Endothelial cell (in vitro differentiated cells): ENCODE measurements around the gene TAS2R7. TPM values are rescaled to one million over a fixed set of nuclear protein-coding genes. Genes with fewer than 3 reads are reported as not detected.

Source experiments
- DNase-seq: peaks from one replicate; pipeline ENCODE4 v3.0.0; 2021; ENCODE audit warnings: low spot score
- H3K27ac Mint-ChIP-seq: one replicate; pipeline ENCODE4 v1.8.0; 2021; ENCODE audit warnings: mixed read lengths, inconsistent platforms; ENCODE audit not compliant: unreplicated experiment
- H3K27me3 Mint-ChIP-seq: one replicate; pipeline ENCODE4 v1.8.0; 2021; ENCODE audit warnings: mild to moderate bottlenecking, moderate library complexity, mixed read lengths, inconsistent platforms; ENCODE audit not compliant: unreplicated experiment
- H3K36me3 Mint-ChIP-seq: one replicate; pipeline ENCODE4 v1.8.0; 2021; ENCODE audit warnings: mild to moderate bottlenecking, low read depth, mixed read lengths, inconsistent platforms; ENCODE audit not compliant: unreplicated experiment
- H3K4me1 Mint-ChIP-seq: one replicate; pipeline ENCODE4 v1.8.0; 2021; ENCODE audit warnings: mild to moderate bottlenecking, mixed read lengths, inconsistent platforms; ENCODE audit not compliant: unreplicated experiment
- H3K4me3 Mint-ChIP-seq: one replicate; pipeline ENCODE4 v1.8.0; 2021; ENCODE audit warnings: mild to moderate bottlenecking, mixed read lengths, inconsistent platforms; ENCODE audit not compliant: unreplicated experiment
- H3K9me3 Mint-ChIP-seq: one replicate; pipeline ENCODE4 v1.8.0; 2021; ENCODE audit warnings: mixed read lengths, inconsistent platforms; ENCODE audit not compliant: unreplicated experiment
- CTCF ChIP-seq: fragments of 200-600 bp; sonication (generic); IDR thresholded peaks from one replicate; pipeline ENCODE4 v1.5.0; 2021; ENCODE audit warnings: antibody characterized with exemption; ENCODE audit not compliant: unreplicated experiment
- long read RNA-seq: library from polyadenylated mRNA; unstranded; transcript quantifications from one replicate; pipeline ENCODE4 v2.0.0, GENCODE V29; 2020; ENCODE audit not compliant: unreplicated experiment
- total RNA-seq: library from RNA; stranded (reverse); fragmentation: NEBNext Ultra II Directional; extraction: Animal tissue kit (Norgen Biotek cat#: 25700); gene quantifications from one replicate; pipeline ENCODE4 v1.2.1, GENCODE V29; 2021; ENCODE audit not compliant: unreplicated experiment

The TAS2R7 gene
- total RNA-seq: not detected
- long read RNA-seq: 0 reads

- no peak for DNase-seq
- H3K36me3 Mint-ChIP-seq: no peaks in the 10 kb centered on the region
- no peak within 1 kb of the TSS for H3K27ac Mint-ChIP-seq
- no peaks in the 10 kb centered on the region for H3K4me1 Mint-ChIP-seq
- no peaks in the 10 kb centered on the region for H3K27me3 Mint-ChIP-seq
- no peak within 1 kb of the TSS for H3K4me3 Mint-ChIP-seq
- no peaks in the 10 kb centered on the region for H3K9me3 Mint-ChIP-seq
- TF ChIP-seq CTCF: no peak
Observed at GRCh38 chr12:10802587-10802986, at the start of gene TAS2R7. Gene TAS2R7, minus strand, starts transcription at chr12:10802627. Its CDS starts 57 bp downstream, at chr12:10802570.

DNA sequence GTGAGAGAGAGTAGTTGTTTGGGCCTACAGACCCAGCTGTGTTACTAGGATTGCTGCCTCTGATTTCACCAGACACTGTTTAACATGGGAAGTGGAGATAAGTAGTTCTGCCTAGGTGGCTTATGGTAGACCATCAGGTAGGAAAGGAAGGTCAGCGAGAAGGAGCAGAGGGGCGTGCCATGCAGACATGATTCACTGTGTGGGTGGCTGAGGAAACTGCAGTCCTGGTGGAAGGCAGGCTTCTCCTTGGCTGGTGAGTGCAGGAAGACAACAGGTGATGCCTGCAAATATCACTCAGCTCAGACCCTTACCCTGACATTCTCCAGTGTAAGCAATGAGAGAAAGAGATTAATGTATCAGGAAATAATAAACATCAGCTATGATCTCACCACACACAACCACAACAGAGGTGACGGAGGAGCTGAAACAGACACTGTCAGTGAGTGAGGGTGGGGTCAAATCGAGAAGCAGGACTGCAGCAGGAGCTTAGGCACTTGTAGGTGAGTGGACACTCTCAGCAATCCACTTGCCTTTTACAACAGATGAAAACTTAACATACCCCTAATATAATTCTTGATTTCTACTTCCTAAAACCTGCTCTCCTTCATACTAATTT lies 48.9 kb upstream of the TAS2R7 start:
- H3K27me3 Mint-ChIP-seq: peaks cover 7% of the 10 kb centered on the region
- H3K4me3 Mint-ChIP-seq: no peak overlapping the region
- DNase-seq: no peak
- TF ChIP-seq CTCF: no peak
- peaks cover 2% of the 10 kb centered on the region for H3K4me1 Mint-ChIP-seq
- H3K36me3 Mint-ChIP-seq: peaks cover 17% of the 10 kb centered on the region
- no peaks in the 10 kb centered on the region for H3K9me3 Mint-ChIP-seq
- H3K27ac Mint-ChIP-seq: no peak overlapping the region

DNA sequence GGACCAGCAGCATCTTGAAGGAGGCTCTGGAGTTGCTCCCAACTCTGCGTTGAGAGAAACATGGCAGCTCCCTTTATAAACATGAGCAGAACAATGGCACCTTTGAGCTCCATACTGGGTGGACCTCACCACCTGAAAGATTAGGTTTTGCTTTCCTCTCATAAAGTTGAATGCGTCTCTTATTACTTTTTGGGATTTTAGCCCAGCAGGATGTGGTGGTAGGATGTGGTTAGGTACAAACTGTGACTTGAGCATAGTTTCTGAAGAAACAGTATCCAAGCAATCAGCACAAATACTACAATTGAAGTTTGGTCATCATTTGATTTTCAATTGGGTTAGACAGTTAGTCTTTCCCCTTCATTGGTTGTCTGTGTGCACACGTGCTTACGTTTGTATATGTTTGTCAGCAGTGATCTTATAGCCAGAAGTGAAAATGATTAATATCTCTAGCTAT lies 47.0 kb upstream of the TAS2R7 start, which contains the start of gene PRR4:
Gene PRR4, minus strand, starts transcription at position 51 of the 454 bp plus-strand sequence. Its CDS starts 38 bp downstream, at position 13.
- no peak within 1 kb of the TSS for H3K27ac Mint-ChIP-seq
- no peaks in the 10 kb centered on the region for H3K9me3 Mint-ChIP-seq
- H3K4me1 Mint-ChIP-seq: no peaks in the 10 kb centered on the region
- H3K36me3 Mint-ChIP-seq: peaks cover 6% of the 10 kb centered on the region
- no peak within 1 kb of the TSS for H3K4me3 Mint-ChIP-seq
- no peak for TF ChIP-seq CTCF
- peaks cover 5% of the 10 kb centered on the region for H3K27me3 Mint-ChIP-seq
- DNase-seq: no peak

DNA sequence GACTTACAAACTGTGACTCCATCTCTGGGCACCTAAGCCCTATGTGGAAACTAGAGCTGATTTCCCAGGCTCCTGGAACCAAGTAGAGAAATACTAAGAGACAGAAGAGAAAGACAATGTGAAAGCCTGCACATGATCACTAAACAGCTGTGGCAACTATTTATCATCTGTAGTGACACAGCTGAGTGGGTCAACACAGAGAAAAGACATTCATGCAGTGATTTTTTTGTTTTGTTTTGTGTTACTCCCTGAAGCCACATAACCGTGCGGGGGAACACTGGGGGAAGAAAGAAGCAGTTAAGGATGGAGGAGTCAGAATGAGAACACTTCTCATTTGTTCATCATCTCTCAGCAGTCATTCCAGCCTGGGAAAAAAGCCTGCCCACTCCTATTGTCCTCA lies 45.3 kb upstream of the TAS2R7 start:
- Mint-ChIP-seq H3K4me1 (no peaks in the 10 kb centered on the region), H3K27me3 (no peaks in the 10 kb centered on the region), H3K27ac (no peak overlapping the region), H3K9me3 (no peaks in the 10 kb centered on the region), H3K36me3 (peaks cover 5% of the 10 kb centered on the region), H3K4me3 (no peak overlapping the region)
- TF ChIP-seq CTCF: no peak
- no peak for DNase-seq

GRCh38 chr12:10842862-10843261 lies 40.4 kb upstream of the TAS2R7 start:
- DNase-seq: no peak
- H3K36me3 Mint-ChIP-seq: peaks cover 5% of the 10 kb centered on the region
- H3K27me3 Mint-ChIP-seq: no peaks in the 10 kb centered on the region
- no peak overlapping the region for H3K4me3 Mint-ChIP-seq
- H3K9me3 Mint-ChIP-seq: no peaks in the 10 kb centered on the region
- no peak for TF ChIP-seq CTCF
- no peak overlapping the region for H3K27ac Mint-ChIP-seq
- no peaks in the 10 kb centered on the region for H3K4me1 Mint-ChIP-seq
